ENCODE results near the gene SLC36A1.

DNA sequence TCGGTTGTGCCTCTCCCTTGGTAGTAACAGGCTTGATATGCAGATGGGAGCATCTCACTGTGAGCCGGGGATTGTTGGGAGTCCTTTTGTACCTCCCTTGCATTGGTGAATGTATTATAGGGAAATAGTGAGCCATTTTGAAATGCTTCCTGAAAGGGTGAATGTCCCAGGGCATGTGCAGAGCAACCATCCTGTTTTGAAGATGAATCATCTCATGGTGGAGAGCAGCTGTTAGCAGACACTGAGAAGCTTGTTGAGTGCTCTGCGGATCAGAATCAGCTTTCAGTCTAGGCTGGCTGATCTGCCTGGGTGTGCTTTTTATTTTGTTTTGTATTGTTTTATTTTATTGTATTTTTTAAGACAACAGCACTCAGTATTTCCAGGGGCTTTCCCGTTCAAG is 29.7 kb downstream of the SLC36A1 start:
- TF ChIP-seq, protein P1, sequence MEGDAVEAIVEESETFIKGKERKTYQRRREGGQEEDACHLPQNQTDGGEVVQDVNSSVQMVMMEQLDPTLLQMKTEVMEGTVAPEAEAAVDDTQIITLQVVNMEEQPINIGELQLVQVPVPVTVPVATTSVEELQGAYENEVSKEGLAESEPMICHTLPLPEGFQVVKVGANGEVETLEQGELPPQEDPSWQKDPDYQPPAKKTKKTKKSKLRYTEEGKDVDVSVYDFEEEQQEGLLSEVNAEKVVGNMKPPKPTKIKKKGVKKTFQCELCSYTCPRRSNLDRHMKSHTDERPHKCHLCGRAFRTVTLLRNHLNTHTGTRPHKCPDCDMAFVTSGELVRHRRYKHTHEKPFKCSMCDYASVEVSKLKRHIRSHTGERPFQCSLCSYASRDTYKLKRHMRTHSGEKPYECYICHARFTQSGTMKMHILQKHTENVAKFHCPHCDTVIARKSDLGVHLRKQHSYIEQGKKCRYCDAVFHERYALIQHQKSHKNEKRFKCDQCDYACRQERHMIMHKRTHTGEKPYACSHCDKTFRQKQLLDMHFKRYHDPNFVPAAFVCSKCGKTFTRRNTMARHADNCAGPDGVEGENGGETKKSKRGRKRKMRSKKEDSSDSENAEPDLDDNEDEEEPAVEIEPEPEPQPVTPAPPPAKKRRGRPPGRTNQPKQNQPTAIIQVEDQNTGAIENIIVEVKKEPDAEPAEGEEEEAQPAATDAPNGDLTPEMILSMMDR (conservative IDR thresholded peaks at IDR 0.05) = no peak
- no peak for TF ChIP-seq EZH2 (IDR thresholded peaks at IDR 0.05; ENCODE audit: low read depth)
